Measurements from ENCODE around the gene RNF227.
"Not testable (repeated sequence)": the region's sequence is repeated elsewhere in the genome, so short reads cannot be mapped to it uniquely, and the experiment has no call there.

Gene RNF227

GRCh38 chr17:7881276-7882054 is 34.6 kb downstream of the RNF227 start:
- 86 to 92% methylated on average over 7 of the region's 7 CpGs for WGBS, 2 experiments (ENCODE audit: insufficient coverage in 2 of 2)
- Histone ChIP-seq H3K4me3 (ENCODE audit: extremely low read depth, insufficient read depth, low read length, poor library complexity, severe bottlenecking) (no peak overlapping the region), H3K4me1 (ENCODE audit: control insufficient read depth, insufficient read depth, low read length, poor library complexity, severe bottlenecking) (peaks cover 27% of the 10 kb centered on the region), H3K27ac (ENCODE audit: low read depth, low read length, severe bottlenecking) (no peak overlapping the region), H3K9me3 (ENCODE audit: control insufficient read depth, low read length) (no peaks in the 10 kb centered on the region), H3K36me3 (ENCODE audit: control insufficient read depth, insufficient read depth, low read length) (peaks cover 18% of the 10 kb centered on the region)

GRCh38 chr17:7880076-7880868 is 35.8 kb downstream of the RNF227 start:
- H3K36me3 ChIP-seq (ENCODE audit: control insufficient read depth, insufficient read depth, low read length) = peaks cover 26% of the 10 kb centered on the region
- peaks cover 22% of the 10 kb centered on the region for H3K4me1 ChIP-seq (ENCODE audit: control insufficient read depth, insufficient read depth, low read length, poor library complexity, severe bottlenecking)
- no peak overlapping the region for H3K4me3 ChIP-seq (ENCODE audit: extremely low read depth, insufficient read depth, low read length, poor library complexity, severe bottlenecking)
- WGBS, 2 experiments (ENCODE audit: insufficient coverage in 2 of 2) = 100% methylated on average over 1 of the region's 3 CpGs
- no peaks in the 10 kb centered on the region for H3K9me3 ChIP-seq (ENCODE audit: control insufficient read depth, low read length)
- H3K27ac ChIP-seq (ENCODE audit: low read depth, low read length, severe bottlenecking) = no peak overlapping the region

- peaks cover 36% of the 10 kb centered on the region for H3K36me3 ChIP-seq (ENCODE audit: control insufficient read depth, insufficient read depth, low read length)
- no peak overlapping the region for H3K4me3 ChIP-seq (ENCODE audit: extremely low read depth, insufficient read depth, low read length, poor library complexity, severe bottlenecking)
- 83 to 94% methylated on average over 7 of the region's 7 CpGs for WGBS, 2 experiments (ENCODE audit: insufficient coverage in 2 of 2)
- H3K9me3 ChIP-seq (ENCODE audit: control insufficient read depth, low read length) = no peaks in the 10 kb centered on the region
- no peak overlapping the region for H3K27ac ChIP-seq (ENCODE audit: low read depth, low read length, severe bottlenecking)
- peaks cover 14% of the 10 kb centered on the region for H3K4me1 ChIP-seq (ENCODE audit: control insufficient read depth, insufficient read depth, low read length, poor library complexity, severe bottlenecking)
These were observed 37.9 kb downstream of the RNF227 start for GRCh38 chr17:7878234-7878633.

GRCh38 chr17:7875804-7876370 is 40.2 kb downstream of the RNF227 start:
- H3K4me1 ChIP-seq (ENCODE audit: control insufficient read depth, insufficient read depth, low read length, poor library complexity, severe bottlenecking) = peaks cover 7% of the 10 kb centered on the region
- 71 to 100% methylated on average over 1 of the region's 2 CpGs for WGBS, 2 experiments (ENCODE audit: insufficient coverage in 2 of 2)
- peaks cover 42% of the 10 kb centered on the region for H3K36me3 ChIP-seq (ENCODE audit: control insufficient read depth, insufficient read depth, low read length)
- no peaks in the 10 kb centered on the region for H3K9me3 ChIP-seq (ENCODE audit: control insufficient read depth, low read length)
- H3K4me3 ChIP-seq (ENCODE audit: extremely low read depth, insufficient read depth, low read length, poor library complexity, severe bottlenecking) = no peak overlapping the region
- no peak overlapping the region for H3K27ac ChIP-seq (ENCODE audit: low read depth, low read length, severe bottlenecking)

- Histone ChIP-seq H3K4me1 (ENCODE audit: control insufficient read depth, insufficient read depth, low read length, poor library complexity, severe bottlenecking) (no peaks in the 10 kb centered on the region), H3K9me3 (ENCODE audit: control insufficient read depth, low read length) (no peaks in the 10 kb centered on the region), H3K27ac (ENCODE audit: low read depth, low read length, severe bottlenecking) (no peak overlapping the region), H3K4me3 (ENCODE audit: extremely low read depth, insufficient read depth, low read length, poor library complexity, severe bottlenecking) (no peak overlapping the region), H3K36me3 (ENCODE audit: control insufficient read depth, insufficient read depth, low read length) (peaks cover 24% of the 10 kb centered on the region)
- WGBS, 2 experiments (ENCODE audit: insufficient coverage in 2 of 2) = 86 to 87% methylated on average over 4 of the region's 4 CpGs
These were observed 43.0 kb downstream of the RNF227 start for GRCh38 chr17:7873051-7873450.

GRCh38 chr17:7867881-7868329 is 48.2 kb downstream of the RNF227 start:
- no peaks in the 10 kb centered on the region for H3K9me3 ChIP-seq (ENCODE audit: control insufficient read depth, low read length)
- H3K4me3 ChIP-seq (ENCODE audit: extremely low read depth, insufficient read depth, low read length, poor library complexity, severe bottlenecking) = no peak overlapping the region
- no peak overlapping the region for H3K27ac ChIP-seq (ENCODE audit: low read depth, low read length, severe bottlenecking)
- peaks cover 43% of the 10 kb centered on the region for H3K36me3 ChIP-seq (ENCODE audit: control insufficient read depth, insufficient read depth, low read length)
- H3K4me1 ChIP-seq (ENCODE audit: control insufficient read depth, insufficient read depth, low read length, poor library complexity, severe bottlenecking) = no peaks in the 10 kb centered on the region
- 89 to 95% methylated on average over 5 of the region's 5 CpGs for WGBS, 2 experiments (ENCODE audit: insufficient coverage in 2 of 2)

GRCh38 chr17:7864995-7865650 is 51.0 kb downstream of the RNF227 start:
- Histone ChIP-seq H3K4me1 (ENCODE audit: control insufficient read depth, insufficient read depth, low read length, poor library complexity, severe bottlenecking) (no peaks in the 10 kb centered on the region), H3K4me3 (ENCODE audit: extremely low read depth, insufficient read depth, low read length, poor library complexity, severe bottlenecking) (no peak overlapping the region), H3K27ac (ENCODE audit: low read depth, low read length, severe bottlenecking) (no peak overlapping the region), H3K9me3 (ENCODE audit: control insufficient read depth, low read length) (no peaks in the 10 kb centered on the region), H3K36me3 (ENCODE audit: control insufficient read depth, insufficient read depth, low read length) (peaks cover 57% of the 10 kb centered on the region)
- WGBS, 2 experiments (ENCODE audit: insufficient coverage in 2 of 2) = no CpG with 5 or more reads among the region's 5 CpGs

GRCh38 chr17:7864384-7864783 is 51.7 kb downstream of the RNF227 start:
- peaks cover 62% of the 10 kb centered on the region for H3K36me3 ChIP-seq (ENCODE audit: control insufficient read depth, insufficient read depth, low read length)
- WGBS, 2 experiments (ENCODE audit: insufficient coverage in 2 of 2) = 89% methylated on average over 4 of the region's 5 CpGs; no CpG with 5 or more reads in 1 of the 2 experiments

More at GRCh38 chr17:7864384-7864783, 51.7 kb downstream of the RNF227 start:
- H3K4me3 ChIP-seq (ENCODE audit: extremely low read depth, insufficient read depth, low read length, poor library complexity, severe bottlenecking); H3K9me3 ChIP-seq (ENCODE audit: control insufficient read depth, low read length); H3K4me1 ChIP-seq (ENCODE audit: control insufficient read depth, insufficient read depth, low read length, poor library complexity, severe bottlenecking); H3K27ac ChIP-seq (ENCODE audit: low read depth, low read length, severe bottlenecking): not testable (repeated sequence)
